Measurements from ENCODE around the gene MAK. TPM values are rescaled to one million over a fixed set of nuclear protein-coding genes. Genes with fewer than 3 reads are reported as not detected.
"Not testable (repeated sequence)": the region's sequence is repeated elsewhere in the genome, so short reads cannot be mapped to it uniquely, and the experiment has no call there.

MAK gene
- total RNA-seq, 1 experiment from 2014 or later = 0.95 TPM

- no peak for DNase-seq (ENCODE audit: low spot score)
- in situ Hi-C loops (cut with HindIII; ENCODE audit: low sequenced_read_pairs) = no loop called here
These were observed 96.1 kb downstream of the MAK start for GRCh38 chr6:10742251-10742650.

- in situ Hi-C loops (cut with HindIII; ENCODE audit: low sequenced_read_pairs); DNase-seq (ENCODE audit: low spot score): not testable (repeated sequence)
These were observed 96.7 kb downstream of the MAK start for GRCh38 chr6:10741643-10742042.

- no peak for DNase-seq (ENCODE audit: low spot score)
- in situ Hi-C loops (cut with HindIII; ENCODE audit: low sequenced_read_pairs) = no loop called here
These were observed 98.3 kb downstream of the MAK start for GRCh38 chr6:10740061-10740460.

- DNase-seq (ENCODE audit: low spot score) = peak; percentile 55
- in situ Hi-C loops (cut with HindIII; ENCODE audit: low sequenced_read_pairs) = no loop called here
These were observed 101.6 kb downstream of the MAK start for GRCh38 chr6:10736731-10737130.

- in situ Hi-C loops (cut with HindIII; ENCODE audit: low sequenced_read_pairs) = no loop called here
- DNase-seq (ENCODE audit: low spot score) = no peak
These were observed 104.5 kb downstream of the MAK start for GRCh38 chr6:10733863-10734262.

GRCh38 chr6:10733151-10733715 is 105.1 kb downstream of the MAK start:
- no peak for DNase-seq (ENCODE audit: low spot score)
- in situ Hi-C loops (cut with HindIII; ENCODE audit: low sequenced_read_pairs) = no loop called here

GRCh38 chr6:10730254-10730653 is 108.1 kb downstream of the MAK start:
- in situ Hi-C loops (cut with HindIII; ENCODE audit: low sequenced_read_pairs) = no loop called here

GRCh38 chr6:10725716-10726115 is 112.6 kb downstream of the MAK start:
- in situ Hi-C loops (cut with HindIII; ENCODE audit: low sequenced_read_pairs) = no loop called here
- DNase-seq (ENCODE audit: low spot score) = peak; percentile 37

More at GRCh38 chr6:10730254-10730653, 108.1 kb downstream of the MAK start:
- DNase-seq (ENCODE audit: low spot score) = no peak

GRCh38 chr6:10725044-10725443 is 113.3 kb downstream of the MAK start:
- in situ Hi-C loops (cut with HindIII; ENCODE audit: low sequenced_read_pairs) = no loop called here
- DNase-seq (ENCODE audit: low spot score) = no peak

- DNase-seq (ENCODE audit: low spot score) = no peak
- in situ Hi-C loops (cut with HindIII; ENCODE audit: low sequenced_read_pairs) = no loop called here
These were observed 114.8 kb downstream of the MAK start for GRCh38 chr6:10723567-10723881.

- in situ Hi-C loops (cut with HindIII; ENCODE audit: low sequenced_read_pairs) = no loop called here
- peak; percentile 99 for DNase-seq (ENCODE audit: low spot score)
These were observed 115.3 kb downstream of the MAK start, which contains the start of gene TMEM14C for GRCh38 chr6:10722820-10723566. TSS of gene TMEM14C (plus strand) at chr6:10723070. CDS start at chr6:10724614, 1,544 bp downstream.

- no peak for DNase-seq (ENCODE audit: low spot score)
- in situ Hi-C loops (cut with HindIII; ENCODE audit: low sequenced_read_pairs) = no loop called here
These were observed 115.8 kb downstream of the MAK start for GRCh38 chr6:10722570-10722819.

GRCh38 chr6:10721850-10722569 is 116.3 kb downstream of the MAK start:
- DNase-seq (ENCODE audit: low spot score) = no peak
- in situ Hi-C loops (cut with HindIII; ENCODE audit: low sequenced_read_pairs) = no loop called here

GRCh38 chr6:10720960-10721849 is 117.1 kb downstream of the MAK start:
- DNase-seq (ENCODE audit: low spot score); in situ Hi-C loops (cut with HindIII; ENCODE audit: low sequenced_read_pairs): not testable (repeated sequence)

- in situ Hi-C loops (cut with HindIII; ENCODE audit: low sequenced_read_pairs) = no loop called here
- DNase-seq (ENCODE audit: low spot score) = no peak
These were observed 117.9 kb downstream of the MAK start for GRCh38 chr6:10720265-10720959.

GRCh38 chr6:10719964-10720264 is 118.4 kb downstream of the MAK start:
- DNase-seq (ENCODE audit: low spot score) = no peak
- in situ Hi-C loops (cut with HindIII; ENCODE audit: low sequenced_read_pairs) = no loop called here

- in situ Hi-C loops (cut with HindIII; ENCODE audit: low sequenced_read_pairs) = no loop called here
- DNase-seq (ENCODE audit: low spot score) = no peak
These were observed 118.9 kb downstream of the MAK start for GRCh38 chr6:10719296-10719963.

GRCh38 chr6:10713962-10714361 is 124.4 kb downstream of the MAK start:
- DNase-seq (ENCODE audit: low spot score) = no peak
- in situ Hi-C loops (cut with HindIII; ENCODE audit: low sequenced_read_pairs) = no loop called here
